NB4 (cell line): ENCODE data around the gene ANKRD12.

Experiments used
- DNase-seq: peaks from one replicate; pipeline ENCODE4 v3.0.0; 2010; ENCODE audit warnings: low read depth
- H3K4me3 ChIP-seq: one replicate; pipeline ENCODE4 v1.5.1; 2011; ENCODE audit warnings: mild to moderate bottlenecking, low read depth, low read length, moderate library complexity
- CTCF ChIP-seq: IDR thresholded peaks from one replicate; pipeline ENCODE4 v1.5.1; 2012; ENCODE audit warnings: low read depth, low read length
- MAX ChIP-seq: IDR thresholded peaks from 2 replicates; pipeline ENCODE4 v1.6.1; 2011; ENCODE audit warnings: low read depth, low read length
- MYC ChIP-seq: IDR thresholded peaks from 2 replicates; pipeline ENCODE4 v1.6.1; 2011; ENCODE audit warnings: low read depth, low read length
- POLR2A ChIP-seq: IDR thresholded peaks from 2 replicates; pipeline ENCODE4 v1.6.1; 2011; ENCODE audit warnings: mild to moderate bottlenecking; ENCODE audit not compliant: insufficient read length; ENCODE audit errors: extremely low read depth

ANKRD12 gene

GRCh38 chr18:9319333-9319732 is 182.8 kb downstream of the ANKRD12 start:
- DNase-seq = no peak
- TF ChIP-seq MAX (no peak), MYC (no peak), POLR2A (no peak), CTCF (no peak)
- no peak overlapping the region for H3K4me3 ChIP-seq

- DNase-seq = no peak
- no peak for TF ChIP-seq MAX
- no peak for TF ChIP-seq POLR2A
- no peak overlapping the region for H3K4me3 ChIP-seq
Measured at GRCh38 chr18:9321017-9321452, 184.5 kb downstream of the ANKRD12 start.

GRCh38 chr18:9321736-9322135 is 185.2 kb downstream of the ANKRD12 start:
- TF ChIP-seq MYC (no peak), MAX (no peak), POLR2A (no peak), CTCF (no peak)
- no peak for DNase-seq
- no peak overlapping the region for H3K4me3 ChIP-seq

- TF ChIP-seq CTCF (no peak), MYC (no peak), MAX (no peak), POLR2A (no peak)
- no peak overlapping the region for H3K4me3 ChIP-seq
- DNase-seq = no peak
Measured at GRCh38 chr18:9322744-9323143, 186.2 kb downstream of the ANKRD12 start.

- DNase-seq = no peak
- H3K4me3 ChIP-seq = no peak overlapping the region
- TF ChIP-seq MAX (no peak), POLR2A (no peak), MYC (no peak)
Measured at GRCh38 chr18:9323750-9324445, 187.3 kb downstream of the ANKRD12 start.

- DNase-seq = no peak
- TF ChIP-seq POLR2A (no peak), MYC (no peak), MAX (no peak), CTCF (no peak)
- H3K4me3 ChIP-seq = no peak overlapping the region
Measured at GRCh38 chr18:9325716-9326115, 189.1 kb downstream of the ANKRD12 start.

- no peak for TF ChIP-seq CTCF
- no peak for TF ChIP-seq MYC
- no peak for TF ChIP-seq MAX
- no peak for TF ChIP-seq POLR2A
- no peak for DNase-seq
- no peak overlapping the region for H3K4me3 ChIP-seq
Measured at GRCh38 chr18:9328776-9329175, 192.2 kb downstream of the ANKRD12 start.
